Measurements from ENCODE around the gene APOL6.

DNA sequence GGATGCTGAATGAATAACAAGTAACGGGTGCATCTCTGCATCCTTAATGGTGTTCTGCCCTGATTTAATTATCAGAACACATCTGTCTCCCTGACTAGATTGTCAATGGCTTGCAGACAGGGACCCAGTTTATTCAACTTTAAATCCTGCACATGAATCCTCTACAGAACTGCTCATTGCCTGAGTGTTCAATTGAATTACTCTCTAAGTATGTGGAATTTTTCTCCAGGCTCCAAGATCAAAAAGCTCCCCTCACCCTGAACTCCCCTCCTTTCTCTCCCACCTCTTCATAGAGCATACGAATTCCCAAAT is 42.9 kb upstream of the APOL6 start:
- TF ChIP-seq, protein P1, sequence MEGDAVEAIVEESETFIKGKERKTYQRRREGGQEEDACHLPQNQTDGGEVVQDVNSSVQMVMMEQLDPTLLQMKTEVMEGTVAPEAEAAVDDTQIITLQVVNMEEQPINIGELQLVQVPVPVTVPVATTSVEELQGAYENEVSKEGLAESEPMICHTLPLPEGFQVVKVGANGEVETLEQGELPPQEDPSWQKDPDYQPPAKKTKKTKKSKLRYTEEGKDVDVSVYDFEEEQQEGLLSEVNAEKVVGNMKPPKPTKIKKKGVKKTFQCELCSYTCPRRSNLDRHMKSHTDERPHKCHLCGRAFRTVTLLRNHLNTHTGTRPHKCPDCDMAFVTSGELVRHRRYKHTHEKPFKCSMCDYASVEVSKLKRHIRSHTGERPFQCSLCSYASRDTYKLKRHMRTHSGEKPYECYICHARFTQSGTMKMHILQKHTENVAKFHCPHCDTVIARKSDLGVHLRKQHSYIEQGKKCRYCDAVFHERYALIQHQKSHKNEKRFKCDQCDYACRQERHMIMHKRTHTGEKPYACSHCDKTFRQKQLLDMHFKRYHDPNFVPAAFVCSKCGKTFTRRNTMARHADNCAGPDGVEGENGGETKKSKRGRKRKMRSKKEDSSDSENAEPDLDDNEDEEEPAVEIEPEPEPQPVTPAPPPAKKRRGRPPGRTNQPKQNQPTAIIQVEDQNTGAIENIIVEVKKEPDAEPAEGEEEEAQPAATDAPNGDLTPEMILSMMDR (IDR thresholded peaks at IDR 0.05) = no peak
- TF ChIP-seq POLR2A (IDR thresholded peaks at IDR 0.05) = no peak

Data from Peyer's patch (tissue), 4 donors.